Activated naive CD8-positive, alpha-beta T cell treated with anti-CD3 and anti-CD28 coated beads, Interleukin-2, amount 50 U/mL, for 16 hours (primary cell): ENCODE results near the gene NT5C1A.

ENCODE experiments used
- DNase-seq: peaks from one replicate; pipeline ENCODE4 v3.0.0-alpha.2; 2020; ENCODE audit warnings: low read depth, low spot score

The NT5C1A gene

GRCh38 chr1:39662861-39663260 is 9.0 kb downstream of the NT5C1A start:
- DNase-seq: no peak

GRCh38 chr1:39659538-39659937 is 12.4 kb downstream of the NT5C1A start:
- DNase-seq: no peak

GRCh38 chr1:39659110-39659509 is 12.8 kb downstream of the NT5C1A start:
- DNase-seq: no peak

- DNase-seq: no peak
Measured at GRCh38 chr1:39657923-39658485, 13.9 kb downstream of the NT5C1A start.

- no peak for DNase-seq
Measured at GRCh38 chr1:39657402-39657801, 14.5 kb downstream of the NT5C1A start.

- DNase-seq: no peak
Measured at GRCh38 chr1:39656391-39656790, 15.5 kb downstream of the NT5C1A start.

- no peak for DNase-seq
Measured at GRCh38 chr1:39655578-39656268, 16.2 kb downstream of the NT5C1A start.

- no peak for DNase-seq
Measured at GRCh38 chr1:39654291-39654690, 17.6 kb downstream of the NT5C1A start.

GRCh38 chr1:39653546-39654031 is 18.3 kb downstream of the NT5C1A start:
- DNase-seq: peak; percentile 44

GRCh38 chr1:39652554-39652953 is 19.4 kb downstream of the NT5C1A start:
- DNase-seq: no peak

- no peak for DNase-seq
Measured at GRCh38 chr1:39652105-39652504, 19.8 kb downstream of the NT5C1A start.

GRCh38 chr1:39650431-39650830 is 21.5 kb downstream of the NT5C1A start:
- DNase-seq: no peak

- DNase-seq: no peak
Measured at GRCh38 chr1:39649636-39650185, 22.2 kb downstream of the NT5C1A start.

- no peak for DNase-seq
Measured at GRCh38 chr1:39648496-39648895, 23.4 kb downstream of the NT5C1A start.

- DNase-seq: no peak
Measured at GRCh38 chr1:39647247-39647646, 24.7 kb downstream of the NT5C1A start.

GRCh38 chr1:39646232-39647081 is 25.4 kb downstream of the NT5C1A start:
- DNase-seq: no peak

GRCh38 chr1:39645411-39646043 is 26.4 kb downstream of the NT5C1A start:
- no peak for DNase-seq

- DNase-seq: no peak
Measured at GRCh38 chr1:39643705-39644104, 28.2 kb downstream of the NT5C1A start.

GRCh38 chr1:39642796-39643195 is 29.1 kb downstream of the NT5C1A start:
- no peak for DNase-seq

- DNase-seq: no peak
Measured at GRCh38 chr1:39640861-39641260, 31.0 kb downstream of the NT5C1A start.

GRCh38 chr1:39639305-39640130 is 32.4 kb downstream of the NT5C1A start, which contains the start of gene HEYL:
Gene HEYL, minus strand, starts transcription at chr1:39639643. Its CDS starts 18 bp downstream, at chr1:39639625.
- DNase-seq: peak; percentile 47
